Neutrophil (primary cell): ENCODE data around the gene CACNA2D3.

Experiments used
- H3K27ac ChIP-seq: fragments of 200-600 bp; sonication (generic); 2 replicates; pipeline ENCODE4 v1.5.1; 2016; ENCODE audit warnings: mild to moderate bottlenecking, moderate library complexity
- H3K27me3 ChIP-seq: fragments of 200-600 bp; sonication (generic); 2 replicates; pipeline ENCODE4 v1.6.0; 2016; ENCODE audit warnings: mild to moderate bottlenecking
- H3K36me3 ChIP-seq: fragments of 200-600 bp; sonication (generic); 2 replicates; pipeline ENCODE4 v1.5.1; 2017
- H3K4me1 ChIP-seq, 2 experiments: fragments of 200-600 bp in 1 of 2; sonication (generic) in 1 of 2; 1 replicate in 1 of 2; 2 replicates in 1 of 2; pipeline versions ENCODE4 v1.5.1 to v1.6.1; 2013 to 2016; ENCODE audit warnings: low read depth in 1 of 2, low read length in 1 of 2, mild to moderate bottlenecking in 1 of 2, moderate library complexity in 1 of 2; ENCODE audit not compliant: control insufficient read depth in 1 of 2, insufficient read depth in 1 of 2
- H3K4me3 ChIP-seq, 2 experiments: fragments of 200-600 bp in 1 of 2; sonication (generic) in 1 of 2; 1 replicate in 1 of 2; 2 replicates in 1 of 2; pipeline ENCODE4 v1.5.1; 2013 to 2016; ENCODE audit warnings: low read depth in 1 of 2, low read length in 1 of 2, mild to moderate bottlenecking in 1 of 2, moderate library complexity in 1 of 2
- H3K9me3 ChIP-seq: fragments of 200-600 bp; sonication (generic); 2 replicates; pipeline ENCODE4 v1.5.1; 2016
- TF ChIP-seq, protein P1 (sequence below): fragments of 200-600 bp; sonication (generic); IDR thresholded peaks from 2 replicates; pipeline ENCODE4 v1.5.1; 2016; ENCODE audit warnings: antibody characterized with exemption

Gene CACNA2D3

DNA sequence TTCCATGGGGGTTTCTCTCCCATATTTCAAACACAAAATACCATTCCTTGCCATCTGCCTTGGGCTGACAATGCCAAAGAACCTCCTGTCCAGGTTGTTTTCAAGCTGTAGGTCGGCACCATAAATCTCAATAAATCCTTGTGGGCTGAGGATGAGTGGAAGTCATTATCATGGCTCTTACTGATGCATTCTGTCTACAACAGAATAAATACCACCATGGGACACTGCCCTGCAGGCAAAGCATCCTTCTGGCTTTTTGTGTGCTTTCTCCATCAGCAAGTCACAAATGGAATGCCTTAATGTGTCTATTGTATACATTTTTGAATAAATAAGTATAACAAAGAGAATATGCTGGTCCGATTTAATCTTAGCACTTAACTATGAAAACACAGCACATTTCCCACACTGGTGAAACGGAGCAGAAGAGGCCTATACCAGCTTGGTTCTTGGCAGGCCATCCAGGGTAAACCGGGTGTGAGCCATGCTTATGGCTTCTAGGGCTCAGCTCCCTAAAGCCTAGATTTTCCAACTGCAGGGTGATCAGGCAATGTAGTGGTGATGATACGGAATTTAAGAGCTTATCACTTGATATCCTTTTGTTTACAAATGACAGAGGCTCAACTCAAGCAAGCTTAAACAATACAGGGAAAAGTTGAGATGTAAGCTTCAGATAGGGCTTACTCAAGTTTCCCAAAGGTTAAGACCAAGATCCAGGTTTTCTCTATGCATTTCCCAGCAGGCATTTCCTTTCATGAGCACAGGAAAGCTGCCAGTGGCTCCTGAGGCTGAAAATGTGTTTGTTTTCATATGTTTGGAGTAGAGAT is 938.8 kb downstream of the CACNA2D3 start:
- TF ChIP-seq, protein P1, sequence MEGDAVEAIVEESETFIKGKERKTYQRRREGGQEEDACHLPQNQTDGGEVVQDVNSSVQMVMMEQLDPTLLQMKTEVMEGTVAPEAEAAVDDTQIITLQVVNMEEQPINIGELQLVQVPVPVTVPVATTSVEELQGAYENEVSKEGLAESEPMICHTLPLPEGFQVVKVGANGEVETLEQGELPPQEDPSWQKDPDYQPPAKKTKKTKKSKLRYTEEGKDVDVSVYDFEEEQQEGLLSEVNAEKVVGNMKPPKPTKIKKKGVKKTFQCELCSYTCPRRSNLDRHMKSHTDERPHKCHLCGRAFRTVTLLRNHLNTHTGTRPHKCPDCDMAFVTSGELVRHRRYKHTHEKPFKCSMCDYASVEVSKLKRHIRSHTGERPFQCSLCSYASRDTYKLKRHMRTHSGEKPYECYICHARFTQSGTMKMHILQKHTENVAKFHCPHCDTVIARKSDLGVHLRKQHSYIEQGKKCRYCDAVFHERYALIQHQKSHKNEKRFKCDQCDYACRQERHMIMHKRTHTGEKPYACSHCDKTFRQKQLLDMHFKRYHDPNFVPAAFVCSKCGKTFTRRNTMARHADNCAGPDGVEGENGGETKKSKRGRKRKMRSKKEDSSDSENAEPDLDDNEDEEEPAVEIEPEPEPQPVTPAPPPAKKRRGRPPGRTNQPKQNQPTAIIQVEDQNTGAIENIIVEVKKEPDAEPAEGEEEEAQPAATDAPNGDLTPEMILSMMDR = no peak
- no peak overlapping the region for H3K4me3 ChIP-seq

DNA sequence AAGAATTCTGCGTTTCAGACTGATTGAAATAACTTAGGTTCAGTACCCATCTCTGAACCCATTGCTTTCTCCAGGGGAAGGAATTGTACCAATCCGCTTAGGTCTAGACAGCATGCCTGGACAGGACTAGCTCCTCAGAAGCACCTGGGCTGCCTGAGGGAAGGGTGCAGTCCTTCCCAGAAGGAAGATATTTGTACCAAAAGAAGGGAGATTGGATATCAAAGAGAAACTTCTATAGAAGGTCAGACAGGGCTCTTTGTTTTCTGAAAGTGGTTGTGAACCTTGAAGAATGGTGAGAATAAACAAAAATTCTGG is 939.3 kb downstream of the CACNA2D3 start:
- TF ChIP-seq, protein P1 = no peak
- H3K27me3 ChIP-seq = no peaks in the 10 kb centered on the region
- no peak overlapping the region for H3K27ac ChIP-seq
- no peak overlapping the region for H3K4me3 ChIP-seq
- H3K36me3 ChIP-seq = no peaks in the 10 kb centered on the region
- peaks cover 0 to 8% of the 10 kb centered on the region in 2 experiments for H3K4me1 ChIP-seq
- no peaks in the 10 kb centered on the region for H3K9me3 ChIP-seq

More for the DNA sequence above, 938.8 kb downstream of the CACNA2D3 start:
- Histone ChIP-seq H3K9me3 (no peaks in the 10 kb centered on the region), H3K4me1 (peaks cover 0 to 8% of the 10 kb centered on the region in 2 experiments), H3K27ac (no peak overlapping the region), H3K36me3 (no peaks in the 10 kb centered on the region), H3K27me3 (no peaks in the 10 kb centered on the region)

DNA sequence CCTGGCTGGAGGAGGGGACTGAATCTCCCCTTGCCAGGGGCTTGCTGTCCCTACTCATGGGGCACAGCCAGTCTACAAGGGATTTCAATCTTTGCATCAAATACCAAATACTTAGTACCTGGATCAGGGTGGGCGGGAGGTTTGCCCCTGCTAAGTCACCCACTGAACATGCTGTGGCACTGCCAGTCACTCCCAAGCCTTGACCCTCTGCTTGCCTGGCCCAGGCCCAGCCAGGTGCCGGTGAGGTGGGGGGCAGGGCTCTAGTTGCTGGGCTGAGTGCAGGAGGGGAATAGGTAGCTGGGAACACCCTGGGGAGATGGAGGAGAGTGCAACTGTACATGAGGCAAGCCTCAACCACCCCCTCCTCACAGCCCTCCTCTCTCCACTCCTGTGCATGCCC is 941.8 kb downstream of the CACNA2D3 start:
- TF ChIP-seq, protein P1 = no peak
- no peaks in the 10 kb centered on the region for H3K9me3 ChIP-seq
- no peaks in the 10 kb centered on the region for H3K27me3 ChIP-seq
- peaks cover 0 to 7% of the 10 kb centered on the region in 2 experiments for H3K4me1 ChIP-seq
- no peak overlapping the region for H3K27ac ChIP-seq
- H3K36me3 ChIP-seq = no peaks in the 10 kb centered on the region
- H3K4me3 ChIP-seq = no peak overlapping the region

DNA sequence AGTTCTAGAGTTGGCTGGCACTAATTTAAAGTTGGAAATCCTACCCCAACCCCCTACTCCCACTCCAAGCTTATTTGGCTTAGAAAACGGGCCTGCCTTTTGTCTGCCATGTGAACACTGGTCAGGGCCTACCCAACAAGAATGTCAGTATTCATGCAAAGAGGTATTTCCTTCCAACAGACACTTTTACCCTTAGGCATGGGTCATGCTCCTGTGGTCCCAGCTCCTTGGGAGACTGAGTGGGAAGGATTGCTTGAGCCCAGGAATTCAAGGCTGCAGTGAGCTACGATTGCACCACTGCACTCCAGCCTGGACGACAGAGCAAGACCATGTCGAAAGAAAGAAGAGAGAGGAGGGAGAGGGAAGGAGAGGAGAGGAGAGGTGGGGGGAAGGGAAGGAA is 943.0 kb downstream of the CACNA2D3 start:
- Histone ChIP-seq H3K27ac (no peak overlapping the region), H3K36me3 (no peaks in the 10 kb centered on the region), H3K4me1 (no peaks in the 10 kb centered on the region), H3K9me3 (no peaks in the 10 kb centered on the region), H3K4me3 (no peak overlapping the region), H3K27me3 (no peaks in the 10 kb centered on the region)
- TF ChIP-seq, protein P1 = no peak

DNA sequence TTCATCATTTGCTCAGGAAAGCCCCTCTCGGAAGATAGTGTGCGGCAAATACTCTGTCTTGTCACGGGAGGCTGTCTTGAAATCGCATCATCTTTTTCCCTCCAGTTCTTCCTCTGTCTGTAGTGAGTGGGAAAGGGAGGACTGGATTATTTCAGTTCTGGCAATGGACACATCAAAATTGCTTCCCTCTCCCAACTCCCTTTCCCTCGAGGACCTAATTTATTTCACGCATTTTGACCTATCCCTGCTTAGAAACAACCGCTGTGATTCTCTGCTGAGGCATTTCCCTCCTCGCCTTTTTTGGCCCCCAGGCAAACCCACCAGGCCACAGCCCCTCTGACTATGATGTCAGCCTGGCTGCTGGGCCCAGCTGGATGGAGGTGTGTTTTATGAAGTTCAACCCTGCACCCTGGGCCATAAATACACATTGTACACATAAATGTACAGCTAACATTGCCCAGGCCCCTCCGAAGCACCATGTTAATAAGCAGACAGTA is 944.2 kb downstream of the CACNA2D3 start:
- Histone ChIP-seq H3K27me3 (no peaks in the 10 kb centered on the region), H3K9me3 (no peaks in the 10 kb centered on the region), H3K36me3 (no peaks in the 10 kb centered on the region), H3K4me1 (no peaks in the 10 kb centered on the region), H3K27ac (no peak overlapping the region), H3K4me3 (no peak overlapping the region)
- TF ChIP-seq, protein P1 = no peak
